ENCODE results near the gene PCED1B.

The PCED1B gene

GRCh38 chr12:47149146-47149545, 69.7 kb downstream of the PCED1B start:
- no peak overlapping the region for H3K4me3 ChIP-seq (ENCODE audit: low read depth, low read length)
- no peaks in the 10 kb centered on the region for H3K4me1 ChIP-seq (ENCODE audit: control insufficient read depth, insufficient read depth, low read length, unreplicated experiment)
- H2AFZ ChIP-seq (ENCODE audit: low read length, unreplicated experiment) = no peak overlapping the region

GRCh38 chr12:47152095-47152494, 72.7 kb downstream of the PCED1B start:
- H3K79me2 ChIP-seq (ENCODE audit: control insufficient read depth, insufficient read depth, low read length, unreplicated experiment) = no peaks in the 10 kb centered on the region
- H3K4me1 ChIP-seq (ENCODE audit: control insufficient read depth, insufficient read depth, low read length, unreplicated experiment) = peaks cover 13% of the 10 kb centered on the region
- H2AFZ ChIP-seq (ENCODE audit: low read length, unreplicated experiment) = no peak overlapping the region
- no peak overlapping the region for H3K27ac ChIP-seq (ENCODE audit: low read depth, low read length)
- no peaks in the 10 kb centered on the region for H3K27me3 ChIP-seq (ENCODE audit: insufficient read depth, low read length)
- H3K36me3 ChIP-seq (ENCODE audit: insufficient read depth, low read length) = no peaks in the 10 kb centered on the region
- H3K4me3 ChIP-seq (ENCODE audit: low read depth, low read length) = no peak overlapping the region

More at GRCh38 chr12:47149146-47149545, 69.7 kb downstream of the PCED1B start:
- Histone ChIP-seq H3K27me3 (ENCODE audit: insufficient read depth, low read length) (no peaks in the 10 kb centered on the region), H3K79me2 (ENCODE audit: control insufficient read depth, insufficient read depth, low read length, unreplicated experiment) (no peaks in the 10 kb centered on the region), H3K27ac (ENCODE audit: low read depth, low read length) (no peak overlapping the region), H3K36me3 (ENCODE audit: insufficient read depth, low read length) (no peaks in the 10 kb centered on the region)

- H3K27ac ChIP-seq (ENCODE audit: low read depth, low read length) = peak overlapping the region; percentile 63
- no peaks in the 10 kb centered on the region for H3K36me3 ChIP-seq (ENCODE audit: insufficient read depth, low read length)
- H2AFZ ChIP-seq (ENCODE audit: low read length, unreplicated experiment) = peak overlapping the region; percentile 54
- peaks cover 13% of the 10 kb centered on the region for H3K4me1 ChIP-seq (ENCODE audit: control insufficient read depth, insufficient read depth, low read length, unreplicated experiment)
- no peaks in the 10 kb centered on the region for H3K27me3 ChIP-seq (ENCODE audit: insufficient read depth, low read length)
- H3K79me2 ChIP-seq (ENCODE audit: control insufficient read depth, insufficient read depth, low read length, unreplicated experiment) = no peaks in the 10 kb centered on the region
- H3K4me3 ChIP-seq (ENCODE audit: low read depth, low read length) = no peak overlapping the region
These were observed 76.2 kb downstream of the PCED1B start for GRCh38 chr12:47155457-47156166.

DNA sequence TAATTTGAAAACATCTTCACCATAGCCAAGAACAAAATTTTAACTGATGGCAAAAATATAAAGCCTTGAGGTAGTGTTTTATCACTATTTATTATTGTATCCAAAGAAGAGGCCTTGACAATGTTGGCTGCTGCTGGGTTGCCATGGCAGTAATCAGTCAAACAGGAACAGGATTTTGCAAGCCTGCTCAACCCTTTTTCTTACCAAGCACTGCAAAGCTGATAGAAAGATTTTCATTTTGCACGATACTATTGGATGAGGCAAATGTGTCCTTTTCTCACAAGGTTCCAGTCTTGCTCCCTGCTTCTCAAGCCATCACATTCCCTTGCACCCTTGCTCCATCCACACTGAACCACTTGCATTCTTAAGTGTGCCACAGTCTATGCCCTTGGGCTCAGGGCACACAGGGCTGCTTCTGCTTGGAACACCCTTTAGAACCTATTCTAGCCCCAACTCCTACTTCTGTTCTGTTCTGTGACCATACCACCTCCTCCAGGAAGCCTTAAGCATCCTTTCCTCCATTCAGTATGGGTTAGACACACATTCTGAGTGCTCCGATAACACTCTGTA, 76.8 kb downstream of the PCED1B start:
- Histone ChIP-seq H2AFZ (ENCODE audit: low read length, unreplicated experiment) (peak overlapping the region; percentile 54), H3K36me3 (ENCODE audit: insufficient read depth, low read length) (no peaks in the 10 kb centered on the region), H3K27ac (ENCODE audit: low read depth, low read length) (peak overlapping the region; percentile 63), H3K4me1 (ENCODE audit: control insufficient read depth, insufficient read depth, low read length, unreplicated experiment) (peaks cover 13% of the 10 kb centered on the region), H3K79me2 (ENCODE audit: control insufficient read depth, insufficient read depth, low read length, unreplicated experiment) (no peaks in the 10 kb centered on the region), H3K27me3 (ENCODE audit: insufficient read depth, low read length) (no peaks in the 10 kb centered on the region), H3K4me3 (ENCODE audit: low read depth, low read length) (no peak overlapping the region)

- Histone ChIP-seq H3K4me3 (ENCODE audit: low read depth, low read length) (no peak overlapping the region), H3K79me2 (ENCODE audit: control insufficient read depth, insufficient read depth, low read length, unreplicated experiment) (no peaks in the 10 kb centered on the region), H3K27me3 (ENCODE audit: insufficient read depth, low read length) (no peaks in the 10 kb centered on the region), H3K27ac (ENCODE audit: low read depth, low read length) (no peak overlapping the region), H3K4me1 (ENCODE audit: control insufficient read depth, insufficient read depth, low read length, unreplicated experiment) (peaks cover 13% of the 10 kb centered on the region), H3K36me3 (ENCODE audit: insufficient read depth, low read length) (no peaks in the 10 kb centered on the region), H2AFZ (ENCODE audit: low read length, unreplicated experiment) (no peak overlapping the region)
These were observed 79.4 kb downstream of the PCED1B start for GRCh38 chr12:47158792-47159191.

DNA sequence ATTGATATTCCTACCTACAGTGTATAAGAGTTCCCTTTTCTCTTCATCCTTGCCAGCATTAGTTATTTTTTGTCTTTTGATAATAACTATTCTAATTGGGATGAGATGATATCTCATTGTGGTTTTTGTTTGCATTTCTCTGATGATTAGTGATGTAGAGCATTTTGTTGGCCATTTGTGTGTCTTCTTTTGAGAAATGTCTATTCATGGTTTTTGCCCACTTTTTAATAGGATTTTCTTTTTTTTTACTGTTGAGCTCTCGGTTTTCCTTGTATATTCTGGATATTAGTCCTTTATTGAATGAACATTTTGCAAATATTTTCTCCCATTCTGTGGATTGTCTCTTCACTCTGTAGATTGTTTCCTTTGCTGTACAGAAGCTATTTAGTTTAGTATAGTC, 79.9 kb downstream of the PCED1B start:
- Histone ChIP-seq H3K4me1 (ENCODE audit: control insufficient read depth, insufficient read depth, low read length, unreplicated experiment) (peaks cover 13% of the 10 kb centered on the region), H3K36me3 (ENCODE audit: insufficient read depth, low read length) (no peaks in the 10 kb centered on the region), H3K79me2 (ENCODE audit: control insufficient read depth, insufficient read depth, low read length, unreplicated experiment) (no peaks in the 10 kb centered on the region), H3K4me3 (ENCODE audit: low read depth, low read length) (no peak overlapping the region), H3K27ac (ENCODE audit: low read depth, low read length) (no peak overlapping the region), H2AFZ (ENCODE audit: low read length, unreplicated experiment) (no peak overlapping the region), H3K27me3 (ENCODE audit: insufficient read depth, low read length) (no peaks in the 10 kb centered on the region)

- no peaks in the 10 kb centered on the region for H3K79me2 ChIP-seq (ENCODE audit: control insufficient read depth, insufficient read depth, low read length, unreplicated experiment)
- peaks cover 15% of the 10 kb centered on the region for H3K4me1 ChIP-seq (ENCODE audit: control insufficient read depth, insufficient read depth, low read length, unreplicated experiment)
These were observed 81.2 kb downstream of the PCED1B start for GRCh38 chr12:47160316-47161244.

DNA sequence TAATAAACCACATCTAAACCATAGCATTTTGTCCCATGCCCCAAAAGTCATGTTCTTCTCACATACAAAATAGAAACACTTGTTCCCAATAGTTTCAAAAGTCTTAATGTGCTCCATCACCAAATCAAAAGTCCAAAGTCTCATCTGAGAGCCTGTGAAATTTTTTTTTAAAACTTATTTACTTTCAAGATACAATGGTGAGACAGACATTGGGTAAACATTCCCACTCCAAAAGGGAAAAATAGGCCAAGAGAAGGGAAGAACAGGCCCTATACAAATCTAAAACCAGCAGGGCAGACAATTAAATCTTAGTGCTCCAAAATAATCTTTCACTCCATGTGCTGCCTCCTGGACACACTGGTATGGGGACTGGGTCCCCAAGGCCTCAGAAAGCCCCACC, 84.7 kb downstream of the PCED1B start:
- Histone ChIP-seq H3K27ac (ENCODE audit: low read depth, low read length) (no peak overlapping the region), H3K27me3 (ENCODE audit: insufficient read depth, low read length) (no peaks in the 10 kb centered on the region), H2AFZ (ENCODE audit: low read length, unreplicated experiment) (no peak overlapping the region), H3K79me2 (ENCODE audit: control insufficient read depth, insufficient read depth, low read length, unreplicated experiment) (no peaks in the 10 kb centered on the region), H3K4me1 (ENCODE audit: control insufficient read depth, insufficient read depth, low read length, unreplicated experiment) (peaks cover 4% of the 10 kb centered on the region), H3K4me3 (ENCODE audit: low read depth, low read length) (no peak overlapping the region), H3K36me3 (ENCODE audit: insufficient read depth, low read length) (no peaks in the 10 kb centered on the region)

More at GRCh38 chr12:47160316-47161244, 81.2 kb downstream of the PCED1B start:
- no peak overlapping the region for H3K4me3 ChIP-seq (ENCODE audit: low read depth, low read length)
- H3K27ac ChIP-seq (ENCODE audit: low read depth, low read length) = no peak overlapping the region
- no peaks in the 10 kb centered on the region for H3K27me3 ChIP-seq (ENCODE audit: insufficient read depth, low read length)
- H2AFZ ChIP-seq (ENCODE audit: low read length, unreplicated experiment) = no peak overlapping the region
- H3K36me3 ChIP-seq (ENCODE audit: insufficient read depth, low read length) = no peaks in the 10 kb centered on the region

DNA sequence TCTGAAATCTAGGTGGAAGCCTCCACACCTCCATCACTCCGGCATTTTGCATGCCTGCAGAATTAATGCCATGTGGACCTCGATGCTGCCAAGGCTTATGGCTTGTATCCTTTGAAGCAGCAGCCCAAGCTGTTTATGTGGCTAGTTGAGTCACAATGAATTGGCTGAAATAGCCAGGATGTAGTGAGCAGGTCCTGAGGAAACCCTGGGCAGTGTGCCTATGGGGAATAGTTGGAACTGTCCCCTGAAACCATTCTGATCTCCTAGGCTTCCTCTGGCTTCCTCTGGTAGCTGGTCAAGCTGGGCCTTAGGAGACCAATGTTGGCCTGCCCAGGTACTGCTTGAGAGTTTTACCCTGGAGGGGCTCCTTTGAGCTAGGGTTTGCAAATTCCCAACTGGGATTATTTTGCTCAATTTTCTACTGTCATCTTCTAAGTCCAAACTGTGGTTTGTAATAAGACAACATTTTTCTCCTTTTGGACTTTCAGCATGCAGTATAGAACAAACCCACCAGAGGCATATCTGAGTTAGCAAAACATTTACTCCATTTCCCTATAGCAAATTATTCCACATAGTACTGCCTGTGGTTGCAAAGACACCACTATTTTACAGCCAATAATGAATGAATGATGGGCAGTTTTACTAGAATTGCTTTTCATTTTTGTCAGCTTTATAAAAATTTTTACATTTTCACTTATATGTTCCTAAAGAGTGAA, 85.5 kb downstream of the PCED1B start:
- H2AFZ ChIP-seq (ENCODE audit: low read length, unreplicated experiment) = no peak overlapping the region
- peaks cover 4% of the 10 kb centered on the region for H3K4me1 ChIP-seq (ENCODE audit: control insufficient read depth, insufficient read depth, low read length, unreplicated experiment)
- H3K27me3 ChIP-seq (ENCODE audit: insufficient read depth, low read length) = no peaks in the 10 kb centered on the region
- H3K27ac ChIP-seq (ENCODE audit: low read depth, low read length) = no peak overlapping the region
- no peaks in the 10 kb centered on the region for H3K36me3 ChIP-seq (ENCODE audit: insufficient read depth, low read length)
- no peaks in the 10 kb centered on the region for H3K79me2 ChIP-seq (ENCODE audit: control insufficient read depth, insufficient read depth, low read length, unreplicated experiment)
- H3K4me3 ChIP-seq (ENCODE audit: low read depth, low read length) = no peak overlapping the region

DNA sequence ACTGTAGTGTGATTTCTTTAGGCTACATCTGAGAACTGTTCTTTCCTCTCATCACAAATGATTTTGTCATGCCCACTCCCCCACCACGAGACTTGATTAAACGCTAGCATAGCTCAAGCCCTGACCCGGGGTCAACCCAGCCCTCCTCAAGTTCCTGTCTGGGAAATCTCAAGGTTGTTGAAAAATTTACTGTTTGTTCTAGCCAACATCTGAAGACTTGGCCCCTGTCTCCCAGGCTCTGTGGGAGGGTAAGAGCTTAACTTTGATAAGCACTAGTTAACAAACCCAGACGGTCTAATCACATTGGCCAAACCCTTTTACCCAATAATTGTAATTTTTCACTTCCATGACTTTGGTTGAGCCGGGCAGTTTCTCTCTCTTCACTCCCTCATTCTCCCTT, 86.5 kb downstream of the PCED1B start:
- peaks cover 4% of the 10 kb centered on the region for H3K4me1 ChIP-seq (ENCODE audit: control insufficient read depth, insufficient read depth, low read length, unreplicated experiment)
- H3K27me3 ChIP-seq (ENCODE audit: insufficient read depth, low read length) = no peaks in the 10 kb centered on the region
- H2AFZ ChIP-seq (ENCODE audit: low read length, unreplicated experiment) = no peak overlapping the region

More for the DNA sequence above, 86.5 kb downstream of the PCED1B start:
- no peak overlapping the region for H3K27ac ChIP-seq (ENCODE audit: low read depth, low read length)
- no peaks in the 10 kb centered on the region for H3K36me3 ChIP-seq (ENCODE audit: insufficient read depth, low read length)
- H3K79me2 ChIP-seq (ENCODE audit: control insufficient read depth, insufficient read depth, low read length, unreplicated experiment) = no peaks in the 10 kb centered on the region
- H3K4me3 ChIP-seq (ENCODE audit: low read depth, low read length) = no peak overlapping the region
